ENCODE data around the gene SUPT20H. TPM values are rescaled to one million over a fixed set of nuclear protein-coding genes. Genes with fewer than 3 reads are reported as not detected.

The SUPT20H gene
- total and polyA plus RNA-seq, 2 experiments from 2014 or later: 68.7 to 98.2 TPM

GRCh38 chr13:37026771-37027170, 32.7 kb downstream of the SUPT20H start:
- Histone ChIP-seq H3K36me3 (ENCODE audit: insufficient read depth) (peaks cover 65% of the 10 kb centered on the region), H3K4me3 (no peak overlapping the region), H3K9me2 (ENCODE audit: insufficient read depth) (no peaks in the 10 kb centered on the region), H3K4me2 (no peak overlapping the region), H2AFZ (no peak overlapping the region), H3F3A (replicated peaks; ENCODE audit: low read depth) (no peaks in the 10 kb centered on the region), H3K27ac (ENCODE audit: low read depth) (no peak overlapping the region), H3K79me2 (replicated peaks; ENCODE audit: insufficient read depth) (no peaks in the 10 kb centered on the region), H3K4me1 (ENCODE audit: insufficient read depth) (no peaks in the 10 kb centered on the region), H3K27me3 (ENCODE audit: insufficient read depth) (no peaks in the 10 kb centered on the region), H4K20me1 (replicated peaks; ENCODE audit: insufficient read depth) (no peaks in the 10 kb centered on the region; the same call in 1 of the 2 replicates)
- Mint-ChIP-seq H3K36me3 (ENCODE audit: low read depth) (peaks cover 67% of the 10 kb centered on the region), H3K9me3 (no peaks in the 10 kb centered on the region), H3K4me3 (no peak overlapping the region), H3K4me1 (no peaks in the 10 kb centered on the region), H3K27ac (no peak overlapping the region), H3K27me3 (ENCODE audit: insufficient read depth, low read depth, poor library complexity) (no peaks in the 10 kb centered on the region)
- ATAC-seq: no peak
- TF ChIP-seq ZNF114 (CRISPR knock-in tag; IDR thresholded peaks at IDR 0.05) (no peak), STAT1 (IDR thresholded peaks at IDR 0.05; ENCODE audit: unreplicated experiment) (no peak), EZH2 (IDR thresholded peaks at IDR 0.05; ENCODE audit: low read depth, unreplicated experiment) (no peak), CREB1 (CRISPR knock-in tag; IDR thresholded peaks at IDR 0.05; ENCODE audit: low read depth) (no peak), CTCF (conservative IDR thresholded peaks at IDR 0.05; ENCODE audit: low read depth in 2 of 2) (no peak), ZNF331 (CRISPR knock-in tag; IDR thresholded peaks at IDR 0.05; ENCODE audit: low read depth) (no peak), JUNB (IDR thresholded peaks at IDR 0.05; ENCODE audit: unreplicated experiment) (no peak), EZH2phosphoT487 (IDR thresholded peaks at IDR 0.05; ENCODE audit: unreplicated experiment) (no peak), REST (IDR thresholded peaks at IDR 0.05; ENCODE audit: unreplicated experiment) (no peak), POLR2AphosphoS5 (IDR thresholded peaks at IDR 0.05; ENCODE audit: low read depth) (no peak), NANOG (IDR thresholded peaks at IDR 0.05; ENCODE audit: borderline replicate concordance) (no peak)
- TF ChIP-seq, protein P1, sequence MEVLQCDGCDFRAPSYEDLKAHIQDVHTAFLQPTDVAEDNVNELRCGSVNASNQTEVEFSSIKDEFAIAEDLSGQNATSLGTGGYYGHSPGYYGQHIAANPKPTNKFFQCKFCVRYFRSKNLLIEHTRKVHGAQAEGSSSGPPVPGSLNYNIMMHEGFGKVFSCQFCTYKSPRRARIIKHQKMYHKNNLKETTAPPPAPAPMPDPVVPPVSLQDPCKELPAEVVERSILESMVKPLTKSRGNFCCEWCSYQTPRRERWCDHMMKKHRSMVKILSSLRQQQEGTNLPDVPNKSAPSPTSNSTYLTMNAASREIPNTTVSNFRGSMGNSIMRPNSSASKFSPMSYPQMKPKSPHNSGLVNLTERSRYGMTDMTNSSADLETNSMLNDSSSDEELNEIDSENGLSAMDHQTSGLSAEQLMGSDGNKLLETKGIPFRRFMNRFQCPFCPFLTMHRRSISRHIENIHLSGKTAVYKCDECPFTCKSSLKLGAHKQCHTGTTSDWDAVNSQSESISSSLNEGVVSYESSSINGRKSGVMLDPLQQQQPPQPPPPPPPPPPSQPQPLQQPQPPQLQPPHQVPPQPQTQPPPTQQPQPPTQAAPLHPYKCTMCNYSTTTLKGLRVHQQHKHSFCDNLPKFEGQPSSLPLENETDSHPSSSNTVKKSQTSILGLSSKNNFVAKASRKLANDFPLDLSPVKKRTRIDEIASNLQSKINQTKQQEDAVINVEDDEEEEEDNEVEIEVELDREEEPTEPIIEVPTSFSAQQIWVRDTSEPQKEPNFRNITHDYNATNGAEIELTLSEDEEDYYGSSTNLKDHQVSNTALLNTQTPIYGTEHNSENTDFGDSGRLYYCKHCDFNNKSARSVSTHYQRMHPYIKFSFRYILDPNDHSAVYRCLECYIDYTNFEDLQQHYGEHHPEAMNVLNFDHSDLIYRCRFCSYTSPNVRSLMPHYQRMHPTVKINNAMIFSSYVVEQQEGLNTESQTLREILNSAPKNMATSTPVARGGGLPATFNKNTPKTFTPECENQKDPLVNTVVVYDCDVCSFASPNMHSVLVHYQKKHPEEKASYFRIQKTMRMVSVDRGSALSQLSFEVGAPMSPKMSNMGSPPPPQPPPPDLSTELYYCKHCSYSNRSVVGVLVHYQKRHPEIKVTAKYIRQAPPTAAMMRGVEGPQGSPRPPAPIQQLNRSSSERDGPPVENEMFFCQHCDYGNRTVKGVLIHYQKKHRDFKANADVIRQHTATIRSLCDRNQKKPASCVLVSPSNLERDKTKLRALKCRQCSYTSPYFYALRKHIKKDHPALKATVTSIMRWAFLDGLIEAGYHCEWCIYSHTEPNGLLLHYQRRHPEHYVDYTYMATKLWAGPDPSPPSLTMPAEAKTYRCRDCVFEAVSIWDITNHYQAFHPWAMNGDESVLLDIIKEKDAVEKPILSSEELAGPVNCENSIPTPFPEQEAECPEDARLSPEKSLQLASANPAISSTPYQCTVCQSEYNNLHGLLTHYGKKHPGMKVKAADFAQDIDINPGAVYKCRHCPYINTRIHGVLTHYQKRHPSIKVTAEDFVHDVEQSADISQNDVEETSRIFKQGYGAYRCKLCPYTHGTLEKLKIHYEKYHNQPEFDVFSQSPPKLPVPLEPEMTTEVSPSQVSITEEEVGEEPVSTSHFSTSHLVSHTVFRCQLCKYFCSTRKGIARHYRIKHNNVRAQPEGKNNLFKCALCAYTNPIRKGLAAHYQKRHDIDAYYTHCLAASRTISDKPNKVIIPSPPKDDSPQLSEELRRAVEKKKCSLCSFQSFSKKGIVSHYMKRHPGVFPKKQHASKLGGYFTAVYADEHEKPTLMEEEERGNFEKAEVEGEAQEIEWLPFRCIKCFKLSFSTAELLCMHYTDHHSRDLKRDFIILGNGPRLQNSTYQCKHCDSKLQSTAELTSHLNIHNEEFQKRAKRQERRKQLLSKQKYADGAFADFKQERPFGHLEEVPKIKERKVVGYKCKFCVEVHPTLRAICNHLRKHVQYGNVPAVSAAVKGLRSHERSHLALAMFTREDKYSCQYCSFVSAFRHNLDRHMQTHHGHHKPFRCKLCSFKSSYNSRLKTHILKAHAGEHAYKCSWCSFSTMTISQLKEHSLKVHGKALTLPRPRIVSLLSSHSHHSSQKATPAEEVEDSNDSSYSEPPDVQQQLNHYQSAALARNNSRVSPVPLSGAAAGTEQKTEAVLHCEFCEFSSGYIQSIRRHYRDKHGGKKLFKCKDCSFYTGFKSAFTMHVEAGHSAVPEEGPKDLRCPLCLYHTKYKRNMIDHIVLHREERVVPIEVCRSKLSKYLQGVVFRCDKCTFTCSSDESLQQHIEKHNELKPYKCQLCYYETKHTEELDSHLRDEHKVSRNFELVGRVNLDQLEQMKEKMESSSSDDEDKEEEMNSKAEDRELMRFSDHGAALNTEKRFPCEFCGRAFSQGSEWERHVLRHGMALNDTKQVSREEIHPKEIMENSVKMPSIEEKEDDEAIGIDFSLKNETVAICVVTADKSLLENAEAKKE (CRISPR knock-in tag; IDR thresholded peaks at IDR 0.05): no peak
- TF ChIP-seq, protein P2, sequence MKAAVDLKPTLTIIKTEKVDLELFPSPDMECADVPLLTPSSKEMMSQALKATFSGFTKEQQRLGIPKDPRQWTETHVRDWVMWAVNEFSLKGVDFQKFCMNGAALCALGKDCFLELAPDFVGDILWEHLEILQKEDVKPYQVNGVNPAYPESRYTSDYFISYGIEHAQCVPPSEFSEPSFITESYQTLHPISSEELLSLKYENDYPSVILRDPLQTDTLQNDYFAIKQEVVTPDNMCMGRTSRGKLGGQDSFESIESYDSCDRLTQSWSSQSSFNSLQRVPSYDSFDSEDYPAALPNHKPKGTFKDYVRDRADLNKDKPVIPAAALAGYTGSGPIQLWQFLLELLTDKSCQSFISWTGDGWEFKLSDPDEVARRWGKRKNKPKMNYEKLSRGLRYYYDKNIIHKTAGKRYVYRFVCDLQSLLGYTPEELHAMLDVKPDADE (IDR thresholded peaks at IDR 0.05): no peak
- no peak for DNase-seq (ENCODE audit: low spot score)
